MM.1S (cell line): ENCODE measurements around the gene ALDH3A2.

Experiments used
- DNase-seq: peaks from one replicate; pipeline ENCODE4 v3.0.0-alpha.2; 2015
- H2AFZ ChIP-seq: fragments of 300-600 bp; sonication (generic); 2 replicates; pipeline ENCODE4 v1.6.0; 2016; ENCODE audit warnings: antibody characterized with exemption, low read length
- H3F3A ChIP-seq: fragments of 300-600 bp; sonication (generic); 2 replicates; pipeline ENCODE4 v1.6.1; 2016; ENCODE audit warnings: mild to moderate bottlenecking, antibody characterized with exemption, low read length, moderate library complexity, mixed read lengths; ENCODE audit not compliant: insufficient read depth
- H3K27ac ChIP-seq: fragments of 300-600 bp; sonication (generic); 2 replicates; pipeline ENCODE4 v1.5.1; 2016; ENCODE audit warnings: mild to moderate bottlenecking, low read length
- H3K27me3 ChIP-seq: fragments of 300-600 bp; sonication (generic); replicated peaks from 2 replicates; pipeline ENCODE4 v1.6.0; 2016; ENCODE audit warnings: low read length; ENCODE audit not compliant: insufficient read depth
- H3K36me3 ChIP-seq: fragments of 300-600 bp; sonication (generic); replicated peaks from 2 replicates; pipeline ENCODE4 v1.6.1; 2016; ENCODE audit warnings: mild to moderate bottlenecking, low read length, mixed read lengths; ENCODE audit not compliant: insufficient read depth
- H3K4me1 ChIP-seq: fragments of 300-600 bp; sonication (generic); 2 replicates; pipeline ENCODE4 v1.6.1; 2016; ENCODE audit warnings: low read length, mixed read lengths
- H3K4me2 ChIP-seq: fragments of 300-600 bp; sonication (generic); 2 replicates; pipeline ENCODE4 v1.6.0; 2016; ENCODE audit warnings: low read depth, low read length
- H3K4me3 ChIP-seq: fragments of 300-600 bp; sonication (generic); 2 replicates; pipeline ENCODE4 v1.5.1; 2016; ENCODE audit warnings: low read length, mixed read lengths
- H3K79me2 ChIP-seq: fragments of 300-600 bp; sonication (generic); 2 replicates; pipeline ENCODE4 v1.6.1; 2016; ENCODE audit warnings: mixed run types, low read length, mixed read lengths
- H3K9ac ChIP-seq: fragments of 300-600 bp; sonication (generic); 2 replicates; pipeline ENCODE4 v1.6.1; 2016; ENCODE audit warnings: low read length, mixed read lengths
- H3K9me2 ChIP-seq: fragments of 300-600 bp; sonication (generic); replicated peaks from 2 replicates; pipeline ENCODE4 v1.6.1; 2016; ENCODE audit warnings: mild to moderate bottlenecking, low read length, mixed read lengths; ENCODE audit not compliant: insufficient read depth
- H3K9me3 ChIP-seq: fragments of 300-600 bp; sonication (generic); replicated peaks from 2 replicates; pipeline ENCODE4 v1.6.1; 2016; ENCODE audit warnings: mild to moderate bottlenecking, low read length, mixed read lengths; ENCODE audit not compliant: insufficient read depth
- H4K20me1 ChIP-seq: fragments of 300-600 bp; sonication (generic); 2 replicates; pipeline ENCODE4 v1.6.1; 2016; ENCODE audit warnings: mild to moderate bottlenecking, low read length, moderate library complexity, mixed read lengths; ENCODE audit not compliant: insufficient read depth
- CTCF ChIP-seq: fragments of 300-600 bp; sonication (generic); IDR thresholded peaks from 2 replicates; pipeline ENCODE4 v1.5.1; 2016; ENCODE audit warnings: antibody characterized with exemption, low read length, mixed read lengths
- EZH2 ChIP-seq: fragments of 300-600 bp; sonication (generic); optimal IDR thresholded peaks from 2 replicates; pipeline ENCODE3; 2017; ENCODE audit warnings: low read depth, mild to moderate bottlenecking, antibody characterized with exemption, low read length, mixed read lengths
- EZH2phosphoT487 ChIP-seq: fragments of 300-600 bp; sonication (generic); IDR thresholded peaks from 2 replicates; pipeline ENCODE4 v1.6.1; 2018; ENCODE audit warnings: antibody characterized with exemption, low read length

Gene ALDH3A2

DNA sequence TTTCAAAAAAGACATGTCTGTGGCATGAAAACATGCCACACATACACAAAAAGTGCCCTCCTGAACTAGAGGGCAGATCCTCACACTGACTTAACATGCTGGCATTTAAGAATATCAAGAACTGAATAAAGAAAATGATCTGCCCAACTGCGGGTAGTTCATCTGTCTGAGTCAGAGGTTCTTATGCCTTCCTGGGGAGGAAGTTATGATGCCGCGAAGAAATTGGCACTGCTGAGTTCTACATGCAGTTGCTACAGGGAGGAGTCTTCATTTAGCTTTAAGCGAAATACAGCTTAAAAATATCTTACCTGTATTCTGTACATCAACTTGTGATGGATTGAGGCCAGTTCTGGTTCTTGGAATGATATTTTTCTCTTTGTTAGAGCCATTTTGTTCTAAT, 6.3 kb downstream of the ALDH3A2 start:
- H3F3A ChIP-seq = no peaks in the 10 kb centered on the region
- no peaks in the 10 kb centered on the region; the same call in 1 of the 2 replicates for H3K36me3 ChIP-seq
- DNase-seq = no peak
- no peak overlapping the region for H3K4me2 ChIP-seq
- no peaks in the 10 kb centered on the region for H3K27me3 ChIP-seq
- H3K9me2 ChIP-seq = no peaks in the 10 kb centered on the region
- peaks cover 28% of the 10 kb centered on the region for H3K79me2 ChIP-seq
- H3K9ac ChIP-seq = no peak overlapping the region
- 0 out of 2 replicates have a peak, but pooled peaks cover 4% of the 10 kb centered on the region for H3K4me1 ChIP-seq
- no peak overlapping the region for H3K4me3 ChIP-seq
- no peaks in the 10 kb centered on the region for H4K20me1 ChIP-seq
- H3K9me3 ChIP-seq = no peaks in the 10 kb centered on the region
- no peak for TF ChIP-seq EZH2
- no peak for TF ChIP-seq CTCF
- TF ChIP-seq EZH2phosphoT487 = no peak
- no peak overlapping the region for H2AFZ ChIP-seq
- H3K27ac ChIP-seq = no peak overlapping the region

GRCh38 chr17:19656336-19656735, 7.8 kb downstream of the ALDH3A2 start:
- Histone ChIP-seq H3K27ac (no peak overlapping the region), H3K27me3 (no peaks in the 10 kb centered on the region), H3K4me1 (no peaks in the 10 kb centered on the region), H3K9me3 (no peaks in the 10 kb centered on the region), H3K4me2 (no peak overlapping the region), H3K4me3 (no peak overlapping the region), H2AFZ (no peak overlapping the region), H3K79me2 (peaks cover 14% of the 10 kb centered on the region), H3F3A (no peaks in the 10 kb centered on the region), H3K9me2 (no peaks in the 10 kb centered on the region), H3K36me3 (no peaks in the 10 kb centered on the region; the same call in 1 of the 2 replicates), H4K20me1 (no peaks in the 10 kb centered on the region), H3K9ac (no peak overlapping the region)
- DNase-seq = no peak
- TF ChIP-seq EZH2phosphoT487 = no peak
- TF ChIP-seq EZH2 = no peak
- no peak for TF ChIP-seq CTCF

DNA sequence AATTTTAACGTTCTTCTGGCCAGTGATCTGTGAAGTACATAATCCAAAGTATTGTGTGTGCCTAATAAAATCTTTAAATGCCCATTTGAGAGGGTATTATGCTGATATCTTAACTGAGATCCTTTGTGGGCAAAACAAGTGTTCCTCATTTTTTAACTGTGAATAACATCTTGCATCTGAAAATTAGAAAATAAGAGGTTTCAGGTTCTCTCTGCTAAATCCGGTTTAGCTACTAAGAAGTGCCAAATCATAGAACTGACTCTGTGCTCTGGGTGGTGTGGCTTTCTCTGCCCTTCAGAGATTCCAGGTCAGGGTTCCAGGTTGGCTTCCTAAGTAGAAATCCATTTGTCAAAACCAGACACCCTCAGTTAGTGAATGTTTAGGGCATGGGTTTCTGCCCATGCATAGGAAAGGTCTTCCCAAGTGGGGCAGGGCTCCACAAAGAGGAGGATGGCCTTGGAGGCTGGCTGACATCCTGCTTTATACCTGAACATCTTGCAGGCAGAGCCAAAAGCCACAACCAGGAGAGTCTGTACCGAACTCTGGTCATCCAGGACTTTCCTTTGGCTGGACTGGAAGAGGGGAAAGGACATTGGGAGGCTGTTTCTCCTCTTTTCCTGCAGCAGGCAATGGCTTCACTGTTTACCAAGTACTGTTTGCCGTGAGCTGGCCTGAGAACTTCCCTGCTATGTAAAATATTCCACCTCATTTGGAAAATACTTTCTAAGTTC, 8.5 kb downstream of the ALDH3A2 start:
- Histone ChIP-seq H3K79me2 (peaks cover 7% of the 10 kb centered on the region), H3K4me3 (no peak overlapping the region), H3F3A (no peaks in the 10 kb centered on the region), H3K9me2 (no peaks in the 10 kb centered on the region), H3K27ac (no peak overlapping the region), H3K4me1 (no peaks in the 10 kb centered on the region), H3K4me2 (no peak overlapping the region), H3K36me3 (no peaks in the 10 kb centered on the region; the same call in 1 of the 2 replicates), H2AFZ (no peak overlapping the region), H3K9me3 (no peaks in the 10 kb centered on the region; the same call in 1 of the 2 replicates), H3K27me3 (no peaks in the 10 kb centered on the region), H4K20me1 (no peaks in the 10 kb centered on the region), H3K9ac (no peak overlapping the region)
- DNase-seq = no peak
- TF ChIP-seq EZH2phosphoT487 = no peak
- TF ChIP-seq EZH2 = no peak
- TF ChIP-seq CTCF = no peak
